Fibroblast of peridontal ligament (primary cell): ENCODE results near the gene ADAP1.
"Not testable (repeated sequence)": the region's sequence is repeated elsewhere in the genome, so short reads cannot be mapped to it uniquely, and the experiment has no call there.

Source experiments
- DNase-seq: peaks from one replicate; pipeline ENCODE4 v3.0.0-alpha.2; 2010; ENCODE audit errors: extremely low read depth

Gene ADAP1

DNA sequence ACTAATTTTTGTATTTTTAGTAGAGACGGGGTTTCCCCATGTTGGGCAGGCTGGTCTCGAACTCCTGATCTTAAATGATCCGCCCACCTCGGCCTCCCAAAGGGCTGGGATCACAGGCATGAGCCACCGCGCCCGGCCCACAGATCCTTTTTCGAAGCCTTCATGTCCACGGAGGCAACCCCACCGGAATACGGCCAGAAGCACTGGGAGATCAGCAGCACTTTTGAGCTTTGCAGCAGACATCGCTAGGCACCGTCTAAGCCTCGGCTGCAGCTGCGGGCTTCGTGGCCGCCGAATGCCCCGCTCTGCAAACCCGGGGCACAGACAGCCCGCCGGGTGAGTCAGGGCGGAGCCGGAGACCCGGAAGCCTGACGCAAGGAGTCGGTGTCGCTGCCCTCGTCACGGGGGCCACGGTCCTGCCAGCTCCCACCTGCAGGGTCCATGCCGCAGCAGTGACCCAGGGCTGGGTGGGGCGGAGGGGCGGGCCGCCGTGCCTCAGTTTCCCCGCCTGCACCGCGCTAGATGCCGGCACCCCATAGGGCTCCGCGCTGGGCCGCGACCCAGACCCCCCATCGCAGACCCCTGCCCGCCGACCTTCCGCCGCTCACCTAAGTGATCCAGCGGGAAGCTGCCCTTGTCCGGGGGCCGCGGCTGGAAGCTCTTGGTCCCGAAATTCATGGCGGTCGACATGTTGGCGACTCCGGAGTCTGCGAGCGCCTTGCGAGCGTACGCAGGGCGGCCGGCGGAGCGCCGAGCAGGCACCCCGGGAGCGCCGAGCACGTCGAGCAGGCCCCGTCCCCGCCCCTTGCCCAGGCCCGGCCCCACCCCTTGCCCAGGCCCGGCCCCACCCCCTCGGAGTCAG is 20.6 kb upstream of the ADAP1 start, which contains the start of gene COX19:
Gene COX19 (minus strand): TSS at position 730 of the 862 bp plus-strand sequence. CDS start 40 bp downstream, at position 690.
- DNase-seq, result peak; percentile 79

DNA sequence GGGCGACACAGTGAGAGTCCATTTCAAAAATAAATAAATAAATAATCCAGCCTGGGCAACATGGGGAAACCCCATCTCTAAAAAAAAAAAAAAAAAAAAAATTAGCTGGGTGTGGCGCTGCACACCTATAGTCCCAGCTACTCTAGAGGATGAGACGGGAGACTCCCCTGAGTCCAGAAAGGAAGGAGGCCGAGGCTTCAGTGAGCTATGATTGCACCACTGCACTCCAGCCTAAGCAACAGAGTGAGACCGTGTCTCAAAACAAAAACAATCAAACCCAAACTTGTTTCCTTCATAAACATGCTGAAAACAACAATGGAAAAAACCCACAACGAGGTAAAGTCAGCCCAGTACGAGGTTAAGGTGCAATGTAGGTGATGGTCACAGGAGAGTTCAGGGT is 19.7 kb upstream of the ADAP1 start:
- DNase-seq, result no peak

DNA sequence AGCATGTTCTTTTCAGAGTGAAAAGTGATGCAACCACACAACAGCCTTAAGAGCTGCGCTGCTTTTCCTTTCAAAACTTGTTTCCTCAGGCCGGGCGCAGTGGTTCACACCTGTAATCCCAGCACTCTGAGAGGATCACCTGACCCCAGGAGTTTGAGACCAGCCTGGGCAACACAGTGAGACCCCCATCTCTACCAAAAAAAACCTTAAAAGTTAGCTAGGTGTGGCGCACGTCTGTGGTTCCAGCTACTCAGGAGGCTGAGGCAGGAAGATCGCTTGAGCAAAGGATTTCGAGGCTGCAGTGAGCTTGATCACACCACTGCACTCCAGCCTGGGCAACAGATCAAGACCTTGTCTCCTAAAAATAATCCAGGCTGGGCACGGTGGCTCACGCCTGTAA is 18.8 kb upstream of the ADAP1 start:
- DNase-seq, result no peak

DNA sequence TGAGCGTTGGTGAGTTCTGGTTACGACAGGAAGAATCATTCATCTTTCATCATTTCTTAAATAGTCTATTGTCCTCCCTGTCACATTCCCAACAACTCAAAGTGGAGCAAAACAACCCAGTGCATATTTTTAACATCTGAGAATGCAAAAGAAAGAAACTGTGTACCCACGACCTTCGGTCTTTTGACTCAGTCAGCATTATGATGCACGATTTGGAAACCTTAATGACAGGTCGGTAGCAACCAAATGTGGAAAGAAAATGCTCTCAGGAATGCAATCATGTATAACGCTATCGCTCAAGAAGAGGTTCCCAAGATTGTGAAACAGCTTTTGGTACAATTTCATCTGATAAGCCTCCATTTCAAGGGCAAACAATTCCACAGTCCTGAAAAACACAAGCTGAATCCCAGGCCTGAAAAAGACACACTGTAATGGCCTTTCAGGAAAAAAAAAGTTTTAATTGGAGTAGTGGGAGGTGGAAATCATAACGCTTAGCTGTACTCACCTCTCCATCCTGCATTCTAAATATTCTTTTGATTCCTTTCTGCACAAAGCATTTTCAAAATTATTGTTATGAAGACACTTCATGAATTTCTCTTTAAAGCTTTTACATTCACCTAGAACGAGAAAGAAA is 18.3 kb upstream of the ADAP1 start:
- DNase-seq, result no peak

DNA sequence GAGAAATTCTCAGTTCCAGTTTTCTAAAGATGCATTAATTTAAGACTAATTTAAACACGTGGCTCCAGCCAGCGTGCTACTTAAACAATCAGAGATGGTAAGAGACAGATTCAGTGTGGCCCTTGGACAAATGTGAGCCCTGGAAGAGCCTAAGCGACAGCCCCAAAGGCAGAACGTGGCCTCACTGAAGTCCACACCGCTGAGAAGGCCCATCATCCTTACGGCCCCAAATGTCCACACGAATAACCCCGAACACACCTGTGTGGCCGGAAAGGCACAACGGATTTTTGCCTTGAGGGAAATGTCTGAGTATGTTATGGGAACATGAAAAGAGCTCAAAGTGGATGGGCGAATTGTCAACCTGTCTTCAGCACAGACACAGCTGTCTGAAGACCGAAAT is 17.6 kb upstream of the ADAP1 start:
- no peak for DNase-seq

DNA sequence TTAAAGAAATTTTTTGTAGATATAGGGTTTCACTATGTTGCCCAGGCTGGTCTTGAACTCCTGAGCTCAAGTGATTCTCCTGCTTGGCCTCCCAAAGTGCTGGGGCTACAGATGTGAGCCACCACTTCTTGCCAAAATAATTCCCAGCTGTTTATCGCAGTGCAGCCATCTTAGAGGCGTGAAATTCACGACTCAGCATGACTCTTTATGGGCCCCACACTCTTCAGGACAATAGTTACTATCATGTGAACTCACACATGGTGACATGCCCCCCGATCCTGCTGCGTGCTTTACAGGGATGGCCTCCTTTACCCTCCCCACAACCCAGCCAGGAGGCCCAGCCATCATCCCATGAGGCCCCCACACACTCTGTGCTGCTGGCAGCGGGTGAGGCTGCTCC is 16.3 kb upstream of the ADAP1 start:
- DNase-seq, result no peak

- no peak for DNase-seq
These were observed 14.9 kb upstream of the ADAP1 start for GRCh38 chr7:969403-969802.

- no peak for DNase-seq
These were observed 14.0 kb upstream of the ADAP1 start for GRCh38 chr7:968205-969105.

- DNase-seq, result no peak
These were observed 13.0 kb upstream of the ADAP1 start for GRCh38 chr7:967361-968082.

DNA sequence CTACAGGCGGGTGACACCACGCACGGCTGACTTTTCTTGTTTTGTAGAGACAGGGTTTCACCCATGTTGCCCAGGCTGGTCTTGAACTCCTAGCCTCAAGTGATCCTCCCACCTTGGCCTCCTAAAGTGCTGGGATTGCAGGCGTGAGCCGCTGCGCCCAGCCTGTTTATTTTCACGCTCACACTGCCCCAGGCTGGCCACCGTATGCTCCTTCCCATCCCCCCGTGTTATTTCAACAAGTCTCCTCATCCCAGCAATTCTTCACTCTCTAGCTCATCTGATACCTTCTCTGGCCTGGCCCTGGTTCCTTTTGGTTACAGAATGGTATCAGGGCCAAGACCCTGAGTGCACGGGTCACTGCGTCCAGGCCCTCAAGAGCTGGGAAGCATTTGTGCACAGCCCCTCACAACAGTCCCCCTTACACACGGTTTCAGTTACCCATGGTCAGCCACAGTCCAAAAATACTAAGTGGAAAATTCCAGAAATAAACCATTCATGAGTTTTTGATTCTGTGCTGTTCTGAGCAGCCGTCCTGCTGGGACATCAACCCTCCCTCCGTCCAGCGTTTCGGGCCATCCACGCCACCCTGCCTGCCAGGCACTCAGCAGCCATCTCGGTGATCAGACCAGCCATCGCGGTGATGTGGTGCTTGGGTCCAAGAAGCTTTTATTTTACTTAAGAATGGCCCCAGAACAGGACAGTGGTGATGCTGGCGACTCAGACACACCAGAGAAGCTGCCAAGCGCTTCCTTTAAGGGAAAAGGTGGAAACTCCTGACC is 12.0 kb upstream of the ADAP1 start:
- DNase-seq, result no peak

- DNase-seq, result peak; percentile 47
These were observed 10.1 kb upstream of the ADAP1 start for GRCh38 chr7:964401-965231.

- DNase-seq, result no peak
These were observed 9.0 kb upstream of the ADAP1 start for GRCh38 chr7:963236-964078.

GRCh38 chr7:962401-963081 is 8.1 kb upstream of the ADAP1 start:
- no peak for DNase-seq

- no peak for DNase-seq
These were observed 7.3 kb upstream of the ADAP1 start for GRCh38 chr7:961546-962400.

GRCh38 chr7:960972-961371 is 6.5 kb upstream of the ADAP1 start:
- not testable (repeated sequence) for DNase-seq

- DNase-seq, result no peak
These were observed 5.9 kb upstream of the ADAP1 start for GRCh38 chr7:960269-960871.

DNA sequence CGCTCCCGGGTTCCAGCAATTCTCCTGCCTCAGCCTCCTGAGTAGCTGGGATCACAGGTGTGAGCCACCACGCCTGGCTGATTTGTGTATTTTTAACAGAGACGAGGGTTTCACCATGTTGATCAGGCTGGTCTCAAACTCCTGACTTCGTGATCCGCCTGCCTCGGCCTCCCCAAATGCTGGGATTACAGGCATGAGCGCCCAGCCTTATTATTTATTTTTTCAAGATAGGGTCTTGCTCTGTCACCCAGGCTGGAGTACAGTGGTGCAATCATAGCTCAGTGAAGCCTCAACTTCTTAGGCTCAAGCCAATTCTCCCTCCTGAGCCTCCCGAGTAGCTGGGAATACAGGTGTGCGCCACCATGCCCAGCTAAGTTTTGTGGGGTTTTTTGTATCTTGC is 5.3 kb upstream of the ADAP1 start:
- DNase-seq, result not testable (repeated sequence)
